HK-2 (cell line): ENCODE results near the gene ROPN1L.

ENCODE experiments used
- DNase-seq: peaks from one replicate; pipeline ENCODE4 v3.0.0-alpha.2; 2018; ENCODE audit not compliant: unreplicated experiment

The ROPN1L gene

GRCh38 chr5:10501554-10502075 is 59.9 kb downstream of the ROPN1L start:
- DNase-seq, result no peak

- no peak for DNase-seq
Observed at GRCh38 chr5:10502130-10502529, 60.5 kb downstream of the ROPN1L start.

- DNase-seq, result no peak
Observed at GRCh38 chr5:10502578-10502977, 60.9 kb downstream of the ROPN1L start.

DNA sequence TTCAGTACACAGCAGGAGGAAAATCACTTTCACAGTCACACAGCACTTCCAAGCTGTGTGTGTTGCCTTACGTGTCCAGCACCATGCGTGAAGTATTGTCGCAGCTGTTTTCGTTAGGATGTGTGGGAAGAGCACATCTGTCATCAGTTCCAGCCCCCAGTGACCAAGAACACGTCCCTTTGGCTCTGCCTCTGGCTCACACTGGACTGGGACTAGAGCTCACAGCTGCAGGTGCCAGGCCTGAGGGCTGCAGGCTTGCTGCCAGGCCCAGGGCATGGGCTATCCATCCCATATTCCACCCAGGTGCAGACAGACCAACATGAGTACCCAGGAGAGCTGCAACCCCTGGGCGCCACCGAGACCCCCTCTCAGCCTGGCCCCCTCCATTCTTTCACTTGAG is 61.6 kb downstream of the ROPN1L start:
- no peak for DNase-seq

DNA sequence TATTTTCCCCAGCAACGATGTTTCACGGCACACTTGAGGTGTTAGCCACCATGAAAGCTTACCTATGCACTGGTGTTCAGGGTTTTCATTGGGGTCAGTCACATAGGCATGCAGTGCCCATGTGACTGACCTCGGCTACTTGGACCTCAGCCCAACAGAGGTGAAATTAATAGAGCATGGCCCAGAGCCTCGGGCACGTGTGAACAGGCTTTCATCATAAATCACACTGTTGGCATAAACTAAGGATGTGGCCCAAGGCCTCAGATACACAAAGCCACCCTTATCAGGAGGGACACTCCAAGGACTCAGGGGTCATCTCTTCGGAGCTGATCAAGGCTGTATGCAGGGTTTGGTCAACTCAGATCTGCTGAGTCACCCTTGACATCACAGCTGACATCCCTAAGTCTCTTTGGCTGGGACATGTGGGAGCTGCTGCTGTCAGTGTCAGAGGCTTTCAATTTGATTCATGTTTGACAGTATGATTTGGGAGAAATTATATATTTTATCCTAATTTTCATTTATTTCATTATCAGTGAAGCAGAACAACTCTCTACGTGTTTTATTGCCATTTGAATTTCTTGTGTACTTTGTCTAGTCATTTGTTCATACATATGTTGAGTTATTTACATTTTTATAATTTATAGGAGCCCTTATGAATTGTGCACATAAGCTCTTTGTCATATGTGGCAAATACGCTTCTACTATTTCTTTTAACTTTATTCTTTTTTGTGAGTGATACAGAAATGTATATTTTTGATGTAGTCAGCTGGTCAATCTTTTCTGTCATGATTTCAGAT is 62.5 kb downstream of the ROPN1L start:
- DNase-seq, result peak; percentile 24

DNA sequence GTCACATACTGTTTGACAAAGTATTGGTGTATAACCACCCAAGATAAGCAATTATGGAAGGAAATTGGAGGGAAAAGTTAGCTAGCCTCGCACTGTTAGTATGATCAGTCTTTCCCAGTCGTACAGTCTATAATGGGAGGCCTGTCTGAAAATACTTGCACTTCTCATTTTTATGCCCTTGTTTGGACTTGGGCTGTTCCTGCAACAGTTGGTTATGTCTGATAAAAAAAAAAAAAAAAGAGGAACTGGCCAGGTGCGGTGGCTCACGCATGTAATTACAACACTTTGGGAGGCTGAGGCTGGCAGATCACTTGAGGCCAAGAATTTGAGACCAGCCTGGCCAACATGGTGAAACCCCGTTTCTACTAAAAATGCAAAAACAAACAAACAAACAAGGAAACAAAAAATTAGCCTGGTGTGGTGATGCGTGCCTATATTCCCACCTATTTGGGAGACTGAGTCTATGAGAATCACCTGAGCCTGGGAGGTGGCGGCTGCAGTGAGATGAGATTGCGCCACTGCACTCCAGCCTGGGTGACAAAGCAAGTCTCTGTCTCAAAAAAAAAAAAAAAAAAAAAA is 63.9 kb downstream of the ROPN1L start:
- no peak for DNase-seq

DNA sequence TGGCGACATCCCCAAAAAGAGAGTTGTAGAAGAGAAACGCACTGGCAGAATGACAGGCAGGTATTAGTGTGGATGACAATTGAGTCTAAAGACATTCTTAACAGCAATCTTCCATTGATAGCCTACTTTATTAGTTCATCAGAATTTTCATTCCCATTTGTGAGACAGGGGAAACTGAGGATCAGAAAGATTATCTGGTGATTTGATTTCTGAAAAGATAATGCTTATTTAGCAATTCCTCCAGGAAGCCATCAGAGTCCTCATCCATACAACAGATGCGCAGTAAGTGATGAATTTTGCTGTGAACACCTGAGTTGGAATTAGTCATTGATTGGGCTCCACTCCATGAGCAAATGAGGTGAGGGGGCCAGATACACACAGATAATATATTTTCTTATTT is 64.9 kb downstream of the ROPN1L start:
- DNase-seq, result no peak

- DNase-seq, result no peak
Observed at GRCh38 chr5:10507575-10508096, 66.0 kb downstream of the ROPN1L start.

GRCh38 chr5:10509575-10509974 is 67.9 kb downstream of the ROPN1L start:
- no peak for DNase-seq

DNA sequence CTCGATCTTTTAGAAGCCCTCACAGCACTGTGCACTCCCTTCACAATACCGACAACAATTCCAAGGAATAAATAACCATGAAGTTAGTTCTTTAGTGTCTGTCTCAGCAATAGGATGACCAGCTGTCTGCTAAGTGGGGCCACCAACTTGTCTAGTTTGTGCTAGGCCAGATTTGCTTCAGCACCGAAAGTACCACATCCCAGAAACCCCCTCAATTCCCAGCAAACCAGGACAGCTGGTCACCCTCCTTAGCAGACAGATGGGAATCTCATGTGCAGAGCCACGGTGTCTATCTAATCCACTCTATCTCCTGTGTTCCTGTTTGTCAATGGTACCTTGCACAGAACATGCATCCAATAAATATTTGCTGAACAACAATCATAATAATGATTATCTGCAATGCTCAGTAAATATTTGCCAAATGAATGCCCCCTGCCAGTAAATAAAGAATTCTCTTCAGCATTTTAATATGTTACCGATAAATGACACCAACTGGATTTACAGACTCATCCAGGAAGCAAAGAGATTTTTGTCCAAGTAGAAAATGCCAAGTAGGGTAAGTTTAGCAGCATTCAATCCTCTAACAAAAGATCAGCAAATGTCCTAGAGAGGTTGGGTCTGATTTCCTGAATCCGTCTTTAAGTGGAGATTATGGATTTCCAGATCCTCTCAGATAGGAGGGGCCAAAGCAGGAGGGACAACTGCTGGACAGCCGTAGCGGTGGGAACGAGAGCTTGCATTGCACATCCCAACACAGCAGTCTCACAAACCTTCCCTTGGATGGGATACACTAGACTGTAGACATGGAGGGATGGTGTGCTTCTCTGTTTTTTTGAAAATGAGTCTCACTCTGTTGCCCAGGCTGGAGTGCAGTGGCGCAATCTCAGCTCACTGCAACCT is 70.3 kb downstream of the ROPN1L start:
- DNase-seq, result no peak

- DNase-seq, result peak; percentile 85
Observed at GRCh38 chr5:10513501-10514442, 72.1 kb downstream of the ROPN1L start.

- peak; percentile 27 for DNase-seq
Observed at GRCh38 chr5:10514572-10514971, 72.9 kb downstream of the ROPN1L start.
